WTC11 (cell line): Measurements from ENCODE around the gene TGM1. TPM values are rescaled to one million over a fixed set of nuclear protein-coding genes. Genes with fewer than 3 reads are reported as not detected.

ENCODE experiments used
- ATAC-seq: fragments of 200-7000 bp; cut with Tn5 transposase; 2 replicates; pipeline ENCODE4 v1.10.0; 2021; ENCODE audit warnings: mild to moderate bottlenecking, moderate library complexity
- CTCF ChIA-PET: fragments of 300-600 bp; sonication (Branson Sonifier 250); formaldehyde crosslinking; loops from one replicate; lab custom pipeline; 2021; ENCODE audit warnings: antibody characterized with exemption; lab: Charles Lee
- POLR2A ChIA-PET: fragments of 350-600 bp; sonication (Branson Sonifier 250); formaldehyde crosslinking; loops from one replicate; lab custom pipeline; 2021; ENCODE audit warnings: antibody characterized with exemption; lab: Charles Lee
- DNase-seq: peaks from one replicate; pipeline ENCODE4 v3.0.0; 2021; ENCODE audit warnings: low spot score
- H3K27ac Mint-ChIP-seq: 2 replicates; pipeline ENCODE4 v1.8.0; 2021; ENCODE audit warnings: mixed read lengths
- H3K27me3 Mint-ChIP-seq: 2 replicates; pipeline ENCODE4 v1.8.0; 2021; ENCODE audit warnings: low read depth, mild to moderate bottlenecking, moderate library complexity, mixed read lengths
- H3K36me3 Mint-ChIP-seq: 2 replicates; pipeline ENCODE4 v1.8.0; 2021; ENCODE audit warnings: mixed read lengths
- H3K4me1 Mint-ChIP-seq: 2 replicates; pipeline ENCODE4 v1.8.0; 2022; ENCODE audit warnings: mixed read lengths
- H3K4me3 Mint-ChIP-seq: 2 replicates; pipeline ENCODE4 v1.8.0; 2021; ENCODE audit warnings: mild to moderate bottlenecking, moderate library complexity, mixed read lengths
- H3K9me3 Mint-ChIP-seq: 2 replicates; pipeline ENCODE4 v1.8.0; 2021; ENCODE audit warnings: mixed read lengths
- FOXK1 ChIP-seq: sonication (generic); formaldehyde crosslinking; IDR thresholded peaks from 2 replicates; pipeline ENCODE4 v1.8.0; 2022; ENCODE audit warnings: mild to moderate bottlenecking, moderate library complexity, missing genetic modification reagents
- HMGA2 ChIP-seq: fragments of 250-450 bp; sonication (Bioruptor Pico); IDR thresholded peaks from 2 replicates; pipeline ENCODE4 v1.4.0; 2021; ENCODE audit warnings: mild to moderate bottlenecking, moderate library complexity
- NFATC4 ChIP-seq: fragments of 250-450 bp; sonication (Bioruptor Pico); IDR thresholded peaks from 2 replicates; pipeline ENCODE4 v1.9.0; 2021; ENCODE audit warnings: mild to moderate bottlenecking
- NFYB ChIP-seq: sonication (generic); formaldehyde crosslinking; conservative IDR thresholded peaks from 2 replicates; pipeline ENCODE4 v1.8.0; 2022; ENCODE audit warnings: low read depth, missing genetic modification reagents
- NR1H2 ChIP-seq: sonication (generic); formaldehyde crosslinking; IDR thresholded peaks from 2 replicates; pipeline ENCODE4 v1.9.0; 2021; ENCODE audit warnings: mild to moderate bottlenecking, moderate library complexity, missing genetic modification reagents
- TP53 ChIP-seq: sonication (generic); formaldehyde crosslinking; IDR thresholded peaks from 2 replicates; pipeline ENCODE4 v1.8.1; 2023; ENCODE audit warnings: mild to moderate bottlenecking, missing genetic modification reagents
- ZNF138 ChIP-seq: sonication (generic); formaldehyde crosslinking; conservative IDR thresholded peaks from 2 replicates; pipeline ENCODE4 v1.8.1; 2022; ENCODE audit warnings: mild to moderate bottlenecking, moderate library complexity, missing genetic modification reagents
- ZNF396 ChIP-seq: fragments of 250-450 bp; sonication (Bioruptor Pico); IDR thresholded peaks from 2 replicates; pipeline ENCODE4 v1.8.0; 2021; ENCODE audit warnings: mild to moderate bottlenecking, moderate library complexity, borderline replicate concordance
- ZNF416 ChIP-seq: fragments of 250-450 bp; sonication (Bioruptor Pico); IDR thresholded peaks from 2 replicates; pipeline ENCODE4 v1.9.0; 2021; ENCODE audit warnings: mild to moderate bottlenecking, inconsistent platforms
- total RNA-seq: library from RNA; stranded (reverse); gene quantifications from 3 replicates; pipeline ENCODE4 v1.2.3, GENCODE V29; 2021
- TF ChIP-seq, protein P1 (sequence below): fragments of 250-450 bp; sonication (Bioruptor Pico); IDR thresholded peaks from 2 replicates; pipeline ENCODE4 v1.9.0; 2021; ENCODE audit warnings: mild to moderate bottlenecking
- TF ChIP-seq, protein P2 (sequence below): sonication (generic); formaldehyde crosslinking; IDR thresholded peaks from 2 replicates; pipeline ENCODE4 v1.8.0; 2022; ENCODE audit warnings: missing genetic modification reagents
- TF ChIP-seq, protein P3 (sequence below): sonication (generic); formaldehyde crosslinking; IDR thresholded peaks from 2 replicates; pipeline ENCODE4 v1.8.0; 2022; ENCODE audit warnings: mild to moderate bottlenecking, missing genetic modification reagents
- TF ChIP-seq, protein P4 (sequence below): sonication (generic); formaldehyde crosslinking; IDR thresholded peaks from 2 replicates; pipeline ENCODE4 v1.8.1; 2022; ENCODE audit warnings: mild to moderate bottlenecking, moderate library complexity, missing genetic modification reagents
- TF ChIP-seq, protein P5 (sequence below): fragments of 250-450 bp; sonication (Bioruptor Pico); IDR thresholded peaks from 2 replicates; pipeline ENCODE4 v1.9.0; 2021; ENCODE audit warnings: mild to moderate bottlenecking
- TF ChIP-seq, protein P6 (sequence below): sonication (generic); formaldehyde crosslinking; IDR thresholded peaks from 2 replicates; pipeline ENCODE4 v1.8.1; 2023; ENCODE audit warnings: mild to moderate bottlenecking, missing genetic modification reagents, moderate library complexity
- TF ChIP-seq, protein P7 (sequence below): sonication (generic); formaldehyde crosslinking; IDR thresholded peaks from 2 replicates; pipeline ENCODE4 v1.8.1; 2022; ENCODE audit warnings: mild to moderate bottlenecking, missing genetic modification reagents, moderate library complexity, borderline replicate concordance
- TF ChIP-seq, protein P8 (sequence below): sonication (generic); formaldehyde crosslinking; conservative IDR thresholded peaks from 2 replicates; pipeline ENCODE4 v1.8.1; 2023; ENCODE audit warnings: mild to moderate bottlenecking, low read depth, missing genetic modification reagents, moderate library complexity

Gene TGM1
- total RNA-seq, 1 experiment from 2014 or later, result 5.2 TPM

DNA sequence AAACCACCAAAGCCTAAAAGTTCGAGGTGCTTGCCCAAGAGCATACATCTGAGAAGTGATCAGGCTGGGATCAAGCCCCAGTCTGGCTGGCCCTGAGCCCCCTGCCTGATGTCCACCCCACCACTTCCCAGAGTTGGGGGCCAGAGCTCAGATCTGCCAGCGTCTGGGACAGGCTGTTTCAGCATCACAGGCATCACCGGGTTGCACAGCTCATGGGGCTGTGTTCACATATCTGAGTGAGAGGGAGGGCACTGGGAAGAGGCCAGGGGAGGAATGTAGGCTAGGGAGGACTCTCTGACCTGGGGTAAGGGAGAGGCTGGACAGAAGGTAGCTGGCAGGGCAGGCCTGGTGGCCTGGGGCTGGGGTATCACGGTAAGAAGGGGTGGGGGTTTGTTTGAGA is 6.0 kb downstream of the TGM1 start:
- no peak overlapping the region for H3K27ac Mint-ChIP-seq
- CTCF ChIA-PET, result interaction anchor here (1.7 kb wide), 1 partner anchor 51 kb away, joined by 8 read pairs; the partner anchor contains the start of gene CIDEB

More for the DNA sequence above, 6.0 kb downstream of the TGM1 start:
- DNase-seq (no peak), ATAC-seq (no peak)
- Mint-ChIP-seq H3K36me3 (no peaks in the 10 kb centered on the region), H3K9me3 (no peaks in the 10 kb centered on the region), H3K27me3 (no peaks in the 10 kb centered on the region; the same call in 1 of the 2 replicates), H3K4me3 (no peak overlapping the region), H3K4me1 (no peaks in the 10 kb centered on the region)
- POLR2A ChIA-PET, result no interaction called here
- TF ChIP-seq FOXK1, result no peak
- TF ChIP-seq, protein P1, sequence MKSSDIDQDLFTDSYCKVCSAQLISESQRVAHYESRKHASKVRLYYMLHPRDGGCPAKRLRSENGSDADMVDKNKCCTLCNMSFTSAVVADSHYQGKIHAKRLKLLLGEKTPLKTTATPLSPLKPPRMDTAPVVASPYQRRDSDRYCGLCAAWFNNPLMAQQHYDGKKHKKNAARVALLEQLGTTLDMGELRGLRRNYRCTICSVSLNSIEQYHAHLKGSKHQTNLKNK (CRISPR knock-in tag), result no peak
- no peak for TF ChIP-seq ZNF396
- TF ChIP-seq ZNF416 (CRISPR knock-in tag), result no peak
- TF ChIP-seq HMGA2 (CRISPR knock-in tag), result no peak
- no peak for TF ChIP-seq TP53 (CRISPR knock-in tag)
- TF ChIP-seq, protein P2, sequence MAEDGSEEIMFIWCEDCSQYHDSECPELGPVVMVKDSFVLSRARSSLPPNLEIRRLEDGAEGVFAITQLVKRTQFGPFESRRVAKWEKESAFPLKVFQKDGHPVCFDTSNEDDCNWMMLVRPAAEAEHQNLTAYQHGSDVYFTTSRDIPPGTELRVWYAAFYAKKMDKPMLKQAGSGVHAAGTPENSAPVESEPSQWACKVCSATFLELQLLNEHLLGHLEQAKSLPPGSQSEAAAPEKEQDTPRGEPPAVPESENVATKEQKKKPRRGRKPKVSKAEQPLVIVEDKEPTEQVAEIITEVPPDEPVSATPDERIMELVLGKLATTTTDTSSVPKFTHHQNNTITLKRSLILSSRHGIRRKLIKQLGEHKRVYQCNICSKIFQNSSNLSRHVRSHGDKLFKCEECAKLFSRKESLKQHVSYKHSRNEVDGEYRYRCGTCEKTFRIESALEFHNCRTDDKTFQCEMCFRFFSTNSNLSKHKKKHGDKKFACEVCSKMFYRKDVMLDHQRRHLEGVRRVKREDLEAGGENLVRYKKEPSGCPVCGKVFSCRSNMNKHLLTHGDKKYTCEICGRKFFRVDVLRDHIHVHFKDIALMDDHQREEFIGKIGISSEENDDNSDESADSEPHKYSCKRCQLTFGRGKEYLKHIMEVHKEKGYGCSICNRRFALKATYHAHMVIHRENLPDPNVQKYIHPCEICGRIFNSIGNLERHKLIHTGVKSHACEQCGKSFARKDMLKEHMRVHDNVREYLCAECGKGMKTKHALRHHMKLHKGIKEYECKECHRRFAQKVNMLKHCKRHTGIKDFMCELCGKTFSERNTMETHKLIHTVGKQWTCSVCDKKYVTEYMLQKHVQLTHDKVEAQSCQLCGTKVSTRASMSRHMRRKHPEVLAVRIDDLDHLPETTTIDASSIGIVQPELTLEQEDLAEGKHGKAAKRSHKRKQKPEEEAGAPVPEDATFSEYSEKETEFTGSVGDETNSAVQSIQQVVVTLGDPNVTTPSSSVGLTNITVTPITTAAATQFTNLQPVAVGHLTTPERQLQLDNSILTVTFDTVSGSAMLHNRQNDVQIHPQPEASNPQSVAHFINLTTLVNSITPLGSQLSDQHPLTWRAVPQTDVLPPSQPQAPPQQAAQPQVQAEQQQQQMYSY (CRISPR knock-in tag), result no peak
- no peak for TF ChIP-seq NR1H2 (CRISPR knock-in tag)
- TF ChIP-seq, protein P3, sequence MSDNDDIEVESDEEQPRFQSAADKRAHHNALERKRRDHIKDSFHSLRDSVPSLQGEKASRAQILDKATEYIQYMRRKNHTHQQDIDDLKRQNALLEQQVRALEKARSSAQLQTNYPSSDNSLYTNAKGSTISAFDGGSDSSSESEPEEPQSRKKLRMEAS (CRISPR knock-in tag), result no peak
- TF ChIP-seq, protein P4, sequence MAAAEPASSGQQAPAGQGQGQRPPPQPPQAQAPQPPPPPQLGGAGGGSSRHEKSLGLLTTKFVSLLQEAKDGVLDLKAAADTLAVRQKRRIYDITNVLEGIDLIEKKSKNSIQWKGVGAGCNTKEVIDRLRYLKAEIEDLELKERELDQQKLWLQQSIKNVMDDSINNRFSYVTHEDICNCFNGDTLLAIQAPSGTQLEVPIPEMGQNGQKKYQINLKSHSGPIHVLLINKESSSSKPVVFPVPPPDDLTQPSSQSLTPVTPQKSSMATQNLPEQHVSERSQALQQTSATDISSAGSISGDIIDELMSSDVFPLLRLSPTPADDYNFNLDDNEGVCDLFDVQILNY, result no peak
- TF ChIP-seq ZNF138 (CRISPR knock-in tag), result no peak
- TF ChIP-seq, protein P5, sequence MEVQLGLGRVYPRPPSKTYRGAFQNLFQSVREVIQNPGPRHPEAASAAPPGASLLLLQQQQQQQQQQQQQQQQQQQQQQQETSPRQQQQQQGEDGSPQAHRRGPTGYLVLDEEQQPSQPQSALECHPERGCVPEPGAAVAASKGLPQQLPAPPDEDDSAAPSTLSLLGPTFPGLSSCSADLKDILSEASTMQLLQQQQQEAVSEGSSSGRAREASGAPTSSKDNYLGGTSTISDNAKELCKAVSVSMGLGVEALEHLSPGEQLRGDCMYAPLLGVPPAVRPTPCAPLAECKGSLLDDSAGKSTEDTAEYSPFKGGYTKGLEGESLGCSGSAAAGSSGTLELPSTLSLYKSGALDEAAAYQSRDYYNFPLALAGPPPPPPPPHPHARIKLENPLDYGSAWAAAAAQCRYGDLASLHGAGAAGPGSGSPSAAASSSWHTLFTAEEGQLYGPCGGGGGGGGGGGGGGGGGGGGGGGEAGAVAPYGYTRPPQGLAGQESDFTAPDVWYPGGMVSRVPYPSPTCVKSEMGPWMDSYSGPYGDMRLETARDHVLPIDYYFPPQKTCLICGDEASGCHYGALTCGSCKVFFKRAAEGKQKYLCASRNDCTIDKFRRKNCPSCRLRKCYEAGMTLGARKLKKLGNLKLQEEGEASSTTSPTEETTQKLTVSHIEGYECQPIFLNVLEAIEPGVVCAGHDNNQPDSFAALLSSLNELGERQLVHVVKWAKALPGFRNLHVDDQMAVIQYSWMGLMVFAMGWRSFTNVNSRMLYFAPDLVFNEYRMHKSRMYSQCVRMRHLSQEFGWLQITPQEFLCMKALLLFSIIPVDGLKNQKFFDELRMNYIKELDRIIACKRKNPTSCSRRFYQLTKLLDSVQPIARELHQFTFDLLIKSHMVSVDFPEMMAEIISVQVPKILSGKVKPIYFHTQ, result no peak
- TF ChIP-seq, protein P6, sequence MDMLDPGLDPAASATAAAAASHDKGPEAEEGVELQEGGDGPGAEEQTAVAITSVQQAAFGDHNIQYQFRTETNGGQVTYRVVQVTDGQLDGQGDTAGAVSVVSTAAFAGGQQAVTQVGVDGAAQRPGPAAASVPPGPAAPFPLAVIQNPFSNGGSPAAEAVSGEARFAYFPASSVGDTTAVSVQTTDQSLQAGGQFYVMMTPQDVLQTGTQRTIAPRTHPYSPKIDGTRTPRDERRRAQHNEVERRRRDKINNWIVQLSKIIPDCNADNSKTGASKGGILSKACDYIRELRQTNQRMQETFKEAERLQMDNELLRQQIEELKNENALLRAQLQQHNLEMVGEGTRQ (CRISPR knock-in tag), result no peak
- TF ChIP-seq, protein P7, sequence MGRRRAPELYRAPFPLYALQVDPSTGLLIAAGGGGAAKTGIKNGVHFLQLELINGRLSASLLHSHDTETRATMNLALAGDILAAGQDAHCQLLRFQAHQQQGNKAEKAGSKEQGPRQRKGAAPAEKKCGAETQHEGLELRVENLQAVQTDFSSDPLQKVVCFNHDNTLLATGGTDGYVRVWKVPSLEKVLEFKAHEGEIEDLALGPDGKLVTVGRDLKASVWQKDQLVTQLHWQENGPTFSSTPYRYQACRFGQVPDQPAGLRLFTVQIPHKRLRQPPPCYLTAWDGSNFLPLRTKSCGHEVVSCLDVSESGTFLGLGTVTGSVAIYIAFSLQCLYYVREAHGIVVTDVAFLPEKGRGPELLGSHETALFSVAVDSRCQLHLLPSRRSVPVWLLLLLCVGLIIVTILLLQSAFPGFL (CRISPR knock-in tag), result no peak
- TF ChIP-seq, protein P8, sequence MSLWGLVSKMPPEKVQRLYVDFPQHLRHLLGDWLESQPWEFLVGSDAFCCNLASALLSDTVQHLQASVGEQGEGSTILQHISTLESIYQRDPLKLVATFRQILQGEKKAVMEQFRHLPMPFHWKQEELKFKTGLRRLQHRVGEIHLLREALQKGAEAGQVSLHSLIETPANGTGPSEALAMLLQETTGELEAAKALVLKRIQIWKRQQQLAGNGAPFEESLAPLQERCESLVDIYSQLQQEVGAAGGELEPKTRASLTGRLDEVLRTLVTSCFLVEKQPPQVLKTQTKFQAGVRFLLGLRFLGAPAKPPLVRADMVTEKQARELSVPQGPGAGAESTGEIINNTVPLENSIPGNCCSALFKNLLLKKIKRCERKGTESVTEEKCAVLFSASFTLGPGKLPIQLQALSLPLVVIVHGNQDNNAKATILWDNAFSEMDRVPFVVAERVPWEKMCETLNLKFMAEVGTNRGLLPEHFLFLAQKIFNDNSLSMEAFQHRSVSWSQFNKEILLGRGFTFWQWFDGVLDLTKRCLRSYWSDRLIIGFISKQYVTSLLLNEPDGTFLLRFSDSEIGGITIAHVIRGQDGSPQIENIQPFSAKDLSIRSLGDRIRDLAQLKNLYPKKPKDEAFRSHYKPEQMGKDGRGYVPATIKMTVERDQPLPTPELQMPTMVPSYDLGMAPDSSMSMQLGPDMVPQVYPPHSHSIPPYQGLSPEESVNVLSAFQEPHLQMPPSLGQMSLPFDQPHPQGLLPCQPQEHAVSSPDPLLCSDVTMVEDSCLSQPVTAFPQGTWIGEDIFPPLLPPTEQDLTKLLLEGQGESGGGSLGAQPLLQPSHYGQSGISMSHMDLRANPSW (CRISPR knock-in tag), result no peak
- no peak for TF ChIP-seq NFYB
- TF ChIP-seq NFATC4 (CRISPR knock-in tag), result no peak
